ENCODE measurements around the gene GTF2H1. TPM values are rescaled to one million over a fixed set of nuclear protein-coding genes. Genes with fewer than 3 reads are reported as not detected.

The GTF2H1 gene
- total RNA-seq, 1 donor from 2014 or later = 41.7 TPM

- TF ChIP-seq CTCF (conservative IDR thresholded peaks at IDR 0.05) = no peak
- no peak overlapping the region for H3K4me3 Mint-ChIP-seq
- peaks cover 5% of the 10 kb centered on the region for H3K9me3 Mint-ChIP-seq
- H3K36me3 Mint-ChIP-seq (ENCODE audit: low read depth) = peaks cover 7% of the 10 kb centered on the region
- no peak overlapping the region for H3K27ac Mint-ChIP-seq (ENCODE audit: unreplicated experiment)
- H3K27me3 Mint-ChIP-seq (ENCODE audit: low read depth) = no peaks in the 10 kb centered on the region
- no peak for DNase-seq (ENCODE audit: low read depth, low spot score)
- peaks cover 17% of the 10 kb centered on the region for H3K4me1 Mint-ChIP-seq
Measured at GRCh38 chr11:18408558-18409291, 86.4 kb downstream of the GTF2H1 start.

GRCh38 chr11:18416459-18416858, 94.1 kb downstream of the GTF2H1 start:
- H3K27ac Mint-ChIP-seq (ENCODE audit: unreplicated experiment) = no peak overlapping the region
- TF ChIP-seq CTCF (conservative IDR thresholded peaks at IDR 0.05) = no peak
- H3K36me3 Mint-ChIP-seq (ENCODE audit: low read depth) = no peaks in the 10 kb centered on the region
- no peaks in the 10 kb centered on the region for H3K27me3 Mint-ChIP-seq (ENCODE audit: low read depth)
- no peak overlapping the region for H3K4me3 Mint-ChIP-seq
- peaks cover 27% of the 10 kb centered on the region for H3K4me1 Mint-ChIP-seq
- DNase-seq (ENCODE audit: low read depth, low spot score) = no peak
- H3K9me3 Mint-ChIP-seq = peaks cover 2% of the 10 kb centered on the region

Small RNA genes lying within 50 kb of the gene (microRNA-seq; reads per million reads assigned to microRNA genes)
- gene MIR3159 = not detected

Other genes starting within 250 kb of the GTF2H1 start
- 50.2 and 56.4 TPM in 2 replicates for gene SAAL1, start 216.5 kb upstream of the GTF2H1 start, total RNA-seq
- gene MRGPRX3, start 190.0 kb upstream of the GTF2H1 start, total RNA-seq = 0.14 TPM in 1 of 2 replicates, not detected in the other
- gene MRGPRX4, start 149.7 kb upstream of the GTF2H1 start, total RNA-seq = not detected in 2 replicates
- gene SAA4, start 85.8 kb upstream of the GTF2H1 start, total RNA-seq = not detected in 2 replicates
- not detected in 2 replicates for gene SAA2, start 73.9 kb upstream of the GTF2H1 start, total RNA-seq
- not detected in 2 replicates for gene SAA1, start 56.3 kb upstream of the GTF2H1 start, total RNA-seq
- gene HPS5, start 427 bp upstream of the GTF2H1 start, total RNA-seq = 23.9 and 24.2 TPM in 2 replicates
- 297 and 353 TPM in 2 replicates for gene LDHA, start 72.0 kb downstream of the GTF2H1 start, total RNA-seq
- gene LDHC, start 89.8 kb downstream of the GTF2H1 start, total RNA-seq = 0.93 and 1.2 TPM in 2 replicates
- gene LDHAL6A, start 133.3 kb downstream of the GTF2H1 start, total RNA-seq = not detected in 2 replicates
- 45.8 and 55.2 TPM in 2 replicates for gene TSG101, start 204.4 kb downstream of the GTF2H1 start, total RNA-seq

All from neural crest cell (in vitro differentiated cells).